Adrenal gland (tissue), 12 donors: ENCODE measurements around the gene TRAPPC12. TPM values are rescaled to one million over a fixed set of nuclear protein-coding genes. Genes with fewer than 3 reads are reported as not detected.
"Not testable (repeated sequence)": the region's sequence is repeated elsewhere in the genome, so short reads cannot be mapped to it uniquely, and the experiment has no call there.

Experiments
- DNase-seq, 7 donors: peaks; one replicate each; pipeline ENCODE4 v3.0.0-alpha.2; 2019 to 2020
- H3K27ac ChIP-seq, 5 donors: fragments of 200-600 bp; sonication (generic) in 4 of 5; 1 replicate in 3 of 5; 2 replicates in 2 of 5; pipeline versions ENCODE4 v1.5.1 to v1.8.0; 2016 to 2020; ENCODE audit warnings: mild to moderate bottlenecking in 1 of 5
- H3K27me3 ChIP-seq: fragments of 200-600 bp; 2 replicates; pipeline ENCODE4 v1.8.0; 2021
- H3K36me3 ChIP-seq, 2 donors: fragments of 200-600 bp; replicated peaks in 1 of 2; 1 replicate in 1 of 2; 2 replicates in 1 of 2; pipeline versions ENCODE4 v1.5.1 to v1.8.0; 2018 to 2022
- H3K4me1 ChIP-seq, 2 donors: fragments of 200-600 bp; replicated peaks in 1 of 2; 1 replicate in 1 of 2; 2 replicates in 1 of 2; pipeline versions ENCODE4 v1.5.1 to v1.8.0; 2018 to 2021
- H3K4me3 ChIP-seq, 4 donors: fragments of 200-600 bp; sonication (generic) in 3 of 4; one replicate each; pipeline ENCODE4 v1.5.1; 2016 to 2018
- H3K9me3 ChIP-seq, 3 donors: fragments of 200-600 bp; sonication (generic) in 1 of 3; replicated peaks in 1 of 3; 1 replicate in 2 of 3; 2 replicates in 1 of 3; pipeline versions ENCODE4 v1.5.1 to v1.8.0; 2016 to 2021
- CTCF ChIP-seq, 6 experiments: fragments of 450-650 bp in 4 of 6; fragments of 200-600 bp in 2 of 6; sonication (generic) in 1 of 6; IDR thresholded peaks; 1 replicate in 5 of 6; 2 replicates in 1 of 6; pipeline versions ENCODE4 v1.5.1 to v1.8.0; 2016 to 2021; ENCODE audit warnings: antibody characterized with exemption in 6 of 6, mild to moderate bottlenecking in 2 of 6, moderate library complexity in 1 of 6
- POLR2A ChIP-seq, 2 donors: fragments of 450-650 bp; IDR thresholded peaks; one replicate each; pipeline ENCODE4 v1.6.1; 2017; ENCODE audit warnings: antibody characterized with exemption in 2 of 2, mild to moderate bottlenecking in 2 of 2, moderate library complexity in 1 of 2
- WGBS, 4 donors: extraction: QIAGEN DNeasy Blood & Tissue Kit in 2 of 4; methylation state at CpG; one replicate each; pipeline versions ENCODE4 v1.1.5 to v1.1.7; 2013 to 2017; 5-methylcytosine and 5-hydroxymethylcytosine counted together
- intact Hi-C, 2 donors: fragments of 100-400 bp; cut with DNase I; formaldehyde crosslinking; loops; one replicate each; pipeline versions ENCODE4 v1.14.1 to v1.15.0; 2022 to 2023
- polyA plus RNA-seq, 3 donors: library from polyadenylated mRNA; stranded (reverse); fragments of 200-250 nt in 2 of 3; fragments of 350-450 nt in 1 of 3; fragmentation: Illumina TruSeq in 1 of 3; extraction: RNeasy Lipid Tissue Mini Kit (QIAGEN cat#74804) in 1 of 3; gene quantifications; one replicate each; pipeline ENCODE4 v1.2.3, GENCODE V29; 2013 to 2014
- total RNA-seq, 9 donors: library from RNA; depleted of rRNA in 4 of 9; stranded (reverse); fragments of >200 nt in 4 of 9; fragments of 120-200 nt in 1 of 9; fragmentation: NEBNext Ultra II Directional in 1 of 9; extraction: Animal tissue kit (Norgen Biotek cat#: 25700) in 1 of 9; gene quantifications; one replicate each; pipeline versions ENCODE4 v1.1.0 to v1.2.4, GENCODE V29; 2013 to 2023
- donor health status: healthy with polysubstance abuse.
- donor health status: Bipolar disorder and iron deficiency.
- donor health status: DM: yes; HTN: yes; CAD: no.
- donor health status: DM: no; HTN: no; CAD: no.
- donor health status: DM: no; HTN: no; CAD: no.
- donor health status: DM: yes; HTN: yes; CAD: no.

TRAPPC12 gene
- total and polyA plus RNA-seq, 12 donors, result 58.3 to 334 (median 99.5) TPM

GRCh38 chr2:3453190-3453999, 73.9 kb downstream of the TRAPPC12 start:
- TF ChIP-seq CTCF (IDR thresholded peaks at IDR 0.05), result no peak
- TF ChIP-seq POLR2A (IDR thresholded peaks at IDR 0.05), result no peak
- 74 to 81% (median 78%) methylated on average over 18 to 20 of the region's 20 CpGs for WGBS, 4 donors
- Histone ChIP-seq H3K27me3 (no peaks in the 10 kb centered on the region), H3K9me3 (no peaks in the 10 kb centered on the region), H3K36me3 (peaks cover 0 to 36% of the 10 kb centered on the region in 2 donors), H3K27ac (peak overlapping the region in 1 of 5 donors; percentile 52), H3K4me3 (no peak overlapping the region), H3K4me1 (peaks cover 0 to 4% of the 10 kb centered on the region in 2 donors)
- DNase-seq, result peak in 1 of 7 donors; percentile 47
- intact Hi-C loops, result loop anchor here in 1 of 2 donors (10.0 kb wide), 1 partner anchor 269 kb away; no protein-coding TSS in a partner anchor

- intact Hi-C loops, result loop anchor here in 1 of 2 donors (10.0 kb wide), 1 partner anchor 269 kb away; no protein-coding TSS in a partner anchor
- not testable (repeated sequence) for H3K4me3 ChIP-seq, H3K27me3 ChIP-seq, H3K4me1 ChIP-seq, H3K27ac ChIP-seq, H3K9me3 ChIP-seq
- peak in 1 of 7 donors; percentile 38 for DNase-seq
- peaks cover 0 to 36% of the 10 kb centered on the region in 2 donors for H3K36me3 ChIP-seq
- 78 to 94% (median 91%) methylated on average over 4 to 6 of the region's 6 CpGs for WGBS, 4 donors
These were observed 74.5 kb downstream of the TRAPPC12 start for GRCh38 chr2:3454005-3454404.

- Histone ChIP-seq H3K4me3 (no peak overlapping the region), H3K4me1 (peaks cover 0 to 4% of the 10 kb centered on the region in 2 donors), H3K27me3 (no peaks in the 10 kb centered on the region), H3K36me3 (peaks cover 0 to 31% of the 10 kb centered on the region in 2 donors), H3K27ac (no peak overlapping the region), H3K9me3 (no peaks in the 10 kb centered on the region)
- TF ChIP-seq CTCF (IDR thresholded peaks at IDR 0.05) (no peak), POLR2A (IDR thresholded peaks at IDR 0.05) (no peak)
- DNase-seq, result peak in 1 of 7 donors; percentile 39
- intact Hi-C loops, result loop anchor here in 1 of 2 donors (10.0 kb wide), 1 partner anchor 270 kb away; no protein-coding TSS in a partner anchor
- WGBS, 4 donors, result 96 to 98% (median 97%) methylated on average over 4 to 22 of the region's 22 CpGs
These were observed 75.3 kb downstream of the TRAPPC12 start for GRCh38 chr2:3454802-3455201.

- no peak overlapping the region for H3K27ac ChIP-seq
- no peak overlapping the region for H3K4me3 ChIP-seq
- intact Hi-C loops, result loop anchor here in 1 of 2 donors (10.0 kb wide), 1 partner anchor 271 kb away; no protein-coding TSS in a partner anchor
- H3K27me3 ChIP-seq, result no peaks in the 10 kb centered on the region
- 92 to 94% (median 93%) methylated on average over 14 of the region's 14 CpGs for WGBS, 4 donors
- TF ChIP-seq CTCF (IDR thresholded peaks at IDR 0.05) (no peak), POLR2A (IDR thresholded peaks at IDR 0.05) (no peak)
- DNase-seq, result no peak
- peaks cover 0 to 26% of the 10 kb centered on the region in 2 donors for H3K36me3 ChIP-seq
- H3K9me3 ChIP-seq, result no peaks in the 10 kb centered on the region
- H3K4me1 ChIP-seq, result peaks cover 0 to 7% of the 10 kb centered on the region in 2 donors
These were observed 76.6 kb downstream of the TRAPPC12 start for GRCh38 chr2:3456125-3456524.
